ENCODE data around the gene SPRYD3. TPM values are rescaled to one million over a fixed set of nuclear protein-coding genes. Genes with fewer than 3 reads are reported as not detected.
A peak's percentile ranks its signal among the peaks of the same experiment; 100 is the strongest.

Gene SPRYD3
- total RNA-seq, 2 experiments from 2014 or later = 19.0 to 20.2 TPM

DNA sequence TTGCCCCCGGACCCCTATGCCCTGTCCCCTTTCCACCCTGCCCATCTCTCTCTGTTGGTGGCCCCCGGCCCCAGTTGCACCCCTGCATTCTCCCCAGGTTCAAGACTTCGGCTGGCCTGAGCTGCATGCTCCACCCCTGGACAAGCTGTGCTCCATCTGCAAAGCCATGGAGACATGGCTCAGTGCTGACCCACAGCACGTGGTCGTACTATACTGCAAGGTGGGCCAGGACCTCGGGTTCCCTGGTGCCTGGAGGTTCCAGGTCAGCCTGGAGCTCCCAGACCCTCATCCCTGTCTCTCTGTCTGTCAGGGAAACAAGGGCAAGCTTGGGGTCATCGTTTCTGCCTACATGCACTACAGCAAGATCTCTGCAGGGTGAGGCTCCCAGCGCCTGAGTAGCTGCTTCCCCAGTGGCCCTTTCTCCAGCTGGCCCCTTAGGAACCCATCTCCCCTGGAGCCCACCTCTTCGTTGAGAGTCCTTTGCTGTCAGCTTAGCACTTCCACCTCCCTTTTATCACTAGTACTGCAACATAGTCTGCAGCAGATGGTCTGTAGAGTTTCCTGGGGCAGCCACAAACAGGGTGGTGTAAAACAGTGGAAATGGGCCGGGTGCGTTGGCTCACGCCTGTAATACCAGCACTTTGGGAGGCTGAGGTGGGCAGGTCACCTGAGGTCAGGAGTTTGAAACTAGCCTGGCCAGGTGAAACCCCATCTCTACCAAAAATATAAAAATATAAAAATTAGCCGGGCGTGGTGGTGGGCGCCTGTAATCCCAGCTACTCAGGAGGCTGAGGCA lies 23.5 kb downstream of the SPRYD3 start:
- no peaks in the 10 kb centered on the region for H3K36me3 Mint-ChIP-seq (ENCODE audit: low read depth)
- H3K27me3 Mint-ChIP-seq = no peaks in the 10 kb centered on the region
- H3K9me3 Mint-ChIP-seq = no peaks in the 10 kb centered on the region
- CTCF ChIA-PET = interaction anchor here (0.6 to 4.5 kb wide), 5 partner anchors 8 to 43 kb away, joined by 3 to 33 read pairs (median 13); no protein-coding TSS in a partner anchor
- H3K4me1 Mint-ChIP-seq = peaks cover 14% of the 10 kb centered on the region
- H3K4me3 Mint-ChIP-seq = no peak overlapping the region
- peak overlapping the region; percentile 58 for H3K27ac Mint-ChIP-seq
- POLR2A ChIA-PET = no interaction called here
- no peak for DNase-seq

GRCh38 chr12:53054112-53054878 lies 24.9 kb downstream of the SPRYD3 start:
- H3K4me1 Mint-ChIP-seq = peaks cover 16% of the 10 kb centered on the region
- H3K4me3 Mint-ChIP-seq = peak overlapping the region; percentile 88
- peak; percentile 95 for DNase-seq
- no peaks in the 10 kb centered on the region for H3K9me3 Mint-ChIP-seq
- no peaks in the 10 kb centered on the region for H3K27me3 Mint-ChIP-seq
- H3K27ac Mint-ChIP-seq = peak overlapping the region; percentile 91
- ChIA-PET POLR2A (no interaction called here), CTCF (interaction anchor here (0.7 to 4.5 kb wide), 12 partner anchors 7 to 1878 kb away, joined by 3 to 33 read pairs (median 5); partner anchors contain the start of genes AAAS and SOAT2)
- H3K36me3 Mint-ChIP-seq (ENCODE audit: low read depth) = no peaks in the 10 kb centered on the region

DNA sequence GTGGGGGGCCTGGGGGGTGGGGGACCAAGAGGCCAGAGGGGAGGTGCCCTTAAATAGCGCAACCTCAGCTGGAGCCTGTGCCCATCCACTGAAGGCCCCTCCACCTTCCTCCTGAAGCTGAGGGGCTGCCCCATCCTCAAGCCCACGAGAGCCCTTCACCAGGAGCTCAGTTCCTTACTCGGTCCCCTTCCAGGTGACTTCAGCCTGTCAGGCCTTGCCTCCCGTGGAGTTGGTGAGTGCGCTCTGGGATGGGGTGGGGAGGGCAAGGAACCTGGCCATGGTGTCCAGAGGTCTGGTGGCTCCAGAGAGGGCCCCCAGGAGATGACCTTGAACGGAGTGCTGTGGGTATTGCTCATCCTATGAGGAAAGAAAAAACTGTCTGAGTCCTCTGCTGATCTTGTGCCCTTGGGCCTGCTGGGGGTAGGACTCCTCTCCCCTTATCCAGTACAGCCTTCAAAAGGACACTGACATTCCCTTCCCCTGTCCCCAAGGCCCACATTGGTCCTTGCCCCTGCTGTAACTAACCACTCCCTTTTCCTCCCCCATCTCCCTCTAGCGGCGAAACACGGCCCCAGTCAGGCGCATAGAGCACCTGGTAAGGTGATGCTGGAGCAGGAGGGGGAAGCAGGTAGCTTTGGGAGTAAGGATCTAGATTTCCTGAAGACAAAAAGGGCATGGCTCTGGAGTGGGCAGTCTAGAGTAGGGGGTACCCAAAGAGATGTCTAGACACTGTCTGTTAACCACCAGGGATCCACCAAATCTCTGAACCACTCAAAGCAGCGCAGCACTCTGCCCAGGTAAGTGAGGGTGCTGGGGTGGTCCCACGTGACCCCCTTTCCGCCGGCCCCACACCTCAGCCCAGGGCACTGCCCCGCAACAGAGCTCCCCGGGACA lies 25.7 kb downstream of the SPRYD3 start:
- Mint-ChIP-seq H3K4me3 (peak overlapping the region; percentile 88), H3K4me1 (peaks cover 23% of the 10 kb centered on the region), H3K36me3 (ENCODE audit: low read depth) (no peaks in the 10 kb centered on the region), H3K27me3 (no peaks in the 10 kb centered on the region), H3K27ac (peak overlapping the region; percentile 91), H3K9me3 (no peaks in the 10 kb centered on the region)
- peak; percentile 61 for DNase-seq
- POLR2A ChIA-PET = no interaction called here
- CTCF ChIA-PET = interaction anchor here (0.8 to 4.5 kb wide), 14 partner anchors 8 to 456 kb away, joined by 3 to 33 read pairs (median 5); partner anchors contain the start of genes AAAS and SOAT2

- H3K27me3 Mint-ChIP-seq = no peaks in the 10 kb centered on the region
- POLR2A ChIA-PET = no interaction called here
- H3K9me3 Mint-ChIP-seq = no peaks in the 10 kb centered on the region
- H3K27ac Mint-ChIP-seq = no peak overlapping the region
- no peak overlapping the region for H3K4me3 Mint-ChIP-seq
- DNase-seq = no peak
- H3K4me1 Mint-ChIP-seq = peaks cover 29% of the 10 kb centered on the region
- CTCF ChIA-PET = interaction anchor here (0.8 to 4.5 kb wide), 11 partner anchors 8 to 269 kb away, joined by 3 to 33 read pairs (median 5); partner anchors contain the start of gene AAAS
- no peaks in the 10 kb centered on the region for H3K36me3 Mint-ChIP-seq (ENCODE audit: low read depth)
These were observed 26.6 kb downstream of the SPRYD3 start for GRCh38 chr12:53052419-53053217.

DNA sequence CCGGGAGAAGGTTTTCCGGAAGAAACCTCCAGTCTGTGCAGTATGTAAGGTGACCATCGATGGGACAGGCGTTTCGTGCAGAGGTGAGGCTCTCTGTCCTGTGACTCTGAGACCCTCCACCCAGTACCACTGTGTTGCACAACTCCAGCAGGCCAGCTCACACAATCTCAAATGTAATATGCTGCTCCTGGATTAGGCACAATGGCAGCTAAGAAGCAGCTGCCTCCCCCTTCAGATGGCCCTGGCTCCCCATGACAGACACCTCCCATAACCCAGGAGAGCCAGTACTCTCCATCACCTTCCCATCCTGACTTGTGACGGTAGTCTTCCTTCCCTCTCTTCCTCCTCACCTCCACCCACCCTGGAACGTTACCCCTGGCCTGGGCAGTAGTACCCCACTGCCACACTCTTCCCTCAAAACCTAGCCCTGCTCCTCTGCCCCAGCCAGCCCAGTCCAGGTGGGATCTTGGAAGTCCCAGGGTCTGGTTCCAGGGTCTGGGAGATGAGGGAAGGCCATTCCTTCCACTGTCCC lies 27.2 kb downstream of the SPRYD3 start:
- Mint-ChIP-seq H3K9me3 (no peaks in the 10 kb centered on the region), H3K36me3 (ENCODE audit: low read depth) (no peaks in the 10 kb centered on the region), H3K27ac (no peak overlapping the region), H3K4me3 (no peak overlapping the region), H3K4me1 (peaks cover 29% of the 10 kb centered on the region), H3K27me3 (no peaks in the 10 kb centered on the region)
- CTCF ChIA-PET = interaction anchor here (0.9 to 1.4 kb wide), 3 partner anchors 9 to 51 kb away, joined by 3 to 7 read pairs (median 3); partner anchors contain the start of gene SOAT2
- no peak for DNase-seq
- POLR2A ChIA-PET = no interaction called here

DNA sequence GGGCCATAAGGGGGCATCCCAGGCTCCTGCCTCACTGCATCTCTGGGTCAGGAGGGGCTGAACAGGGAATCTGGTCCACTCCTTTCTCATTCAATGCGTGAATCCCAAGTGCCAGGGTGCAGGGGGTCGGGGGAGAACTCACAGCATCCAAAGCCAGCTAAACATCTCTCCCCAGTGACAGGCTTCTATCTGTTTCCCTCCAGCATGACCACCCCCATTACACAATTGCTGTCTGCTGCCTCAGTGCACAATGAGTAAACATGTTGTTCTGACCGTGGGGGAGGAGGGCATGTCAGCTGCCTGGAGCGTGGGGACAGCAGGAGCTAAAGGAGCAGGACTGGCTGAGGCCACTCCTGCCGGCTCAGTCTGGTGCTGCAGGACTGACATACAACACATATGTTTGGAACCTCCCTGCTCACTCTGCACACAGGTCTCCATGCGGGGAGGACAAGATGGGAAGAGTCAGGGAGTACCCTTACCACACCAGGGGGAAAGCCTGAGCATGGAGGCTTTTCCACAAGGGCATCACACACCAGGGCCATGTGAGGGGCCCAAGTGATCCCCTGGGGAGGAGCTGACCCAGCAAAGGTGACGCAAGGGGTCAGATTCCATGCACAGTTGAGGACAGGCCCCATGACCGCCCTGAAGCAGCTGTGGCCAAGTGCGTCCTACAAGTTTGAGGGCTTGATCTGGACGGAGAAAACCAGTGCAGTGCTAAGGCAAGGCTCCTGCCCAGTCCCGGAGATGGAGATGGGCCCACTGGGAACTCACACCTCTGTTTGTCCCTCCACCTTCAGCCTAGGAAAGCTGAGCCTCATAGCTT lies 27.9 kb downstream of the SPRYD3 start:
- H3K9me3 Mint-ChIP-seq = no peaks in the 10 kb centered on the region
- ChIA-PET POLR2A (no interaction called here), CTCF (interaction anchor here (0.9 to 1.4 kb wide), 3 partner anchors 10 to 52 kb away, joined by 3 to 7 read pairs (median 3); partner anchors contain the start of gene SOAT2)
- H3K27me3 Mint-ChIP-seq = no peaks in the 10 kb centered on the region
- H3K27ac Mint-ChIP-seq = no peak overlapping the region
- peaks cover 35% of the 10 kb centered on the region for H3K4me1 Mint-ChIP-seq
- H3K4me3 Mint-ChIP-seq = no peak overlapping the region
- DNase-seq = no peak
- H3K36me3 Mint-ChIP-seq (ENCODE audit: low read depth) = no peaks in the 10 kb centered on the region

GRCh38 chr12:53050426-53051057 lies 28.6 kb downstream of the SPRYD3 start:
- Mint-ChIP-seq H3K4me3 (no peak overlapping the region), H3K9me3 (no peaks in the 10 kb centered on the region), H3K36me3 (ENCODE audit: low read depth) (no peaks in the 10 kb centered on the region), H3K4me1 (peaks cover 41% of the 10 kb centered on the region), H3K27ac (peak overlapping the region; percentile 7), H3K27me3 (peaks cover 3% of the 10 kb centered on the region)
- no peak for DNase-seq
- ChIA-PET POLR2A (no interaction called here), CTCF (interaction anchor here (1.4 kb wide), 1 partner anchor 16 kb away, joined by 7 read pairs; no protein-coding TSS in a partner anchor)

DNA sequence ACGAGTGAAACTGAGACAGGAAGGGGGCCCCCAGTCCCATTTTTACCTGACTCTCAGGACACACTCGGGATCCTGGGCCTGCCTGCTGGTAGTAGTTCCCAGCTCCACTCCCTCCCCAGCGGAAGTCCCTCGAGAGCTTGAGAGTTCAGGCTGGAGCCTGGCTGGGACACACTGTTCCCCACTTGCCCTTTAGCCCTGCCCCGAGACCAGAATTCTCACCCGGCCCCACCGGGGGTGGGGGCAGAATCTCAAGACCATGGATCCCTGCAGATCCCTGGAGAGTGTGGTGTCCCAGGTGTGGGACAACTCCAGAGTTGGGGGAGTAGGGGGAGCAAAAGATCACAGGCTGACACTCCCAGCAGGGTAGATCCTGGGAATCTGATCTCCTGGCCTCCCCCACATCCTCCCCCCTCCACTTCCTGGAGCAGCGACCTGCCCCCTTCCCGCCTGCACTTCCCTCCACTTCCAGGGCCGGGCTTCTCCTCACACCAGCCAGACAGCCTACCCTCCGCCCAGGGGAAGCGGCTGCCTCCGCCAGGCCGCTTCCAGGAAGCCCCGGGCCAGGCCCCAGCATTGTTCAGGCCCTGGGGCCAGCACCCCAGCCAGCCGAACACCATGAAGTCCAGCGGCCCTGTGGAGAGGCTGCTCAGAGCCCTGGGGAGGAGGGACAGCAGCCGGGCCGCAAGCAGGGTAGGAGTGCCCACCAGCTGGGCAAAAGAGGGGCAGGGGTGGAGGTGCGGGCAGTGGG lies 29.4 kb downstream of the SPRYD3 start, which contains the start of gene TNS2:
Gene TNS2 (plus strand): TSS at position 495 of the 748 bp plus-strand sequence. CDS start 121 bp downstream, at position 616.
- CTCF ChIA-PET = interaction anchor here (3.1 kb wide), 1 partner anchor 11 kb away, joined by 15 read pairs; no protein-coding TSS in a partner anchor
- DNase-seq = no peak
- H3K27me3 Mint-ChIP-seq = peaks cover 8% of the 10 kb centered on the region
- peaks cover 40% of the 10 kb centered on the region for H3K4me1 Mint-ChIP-seq
- H3K27ac Mint-ChIP-seq = peak within 1 kb of the TSS; percentile 60
- no peak within 1 kb of the TSS for H3K4me3 Mint-ChIP-seq
- no peaks in the 10 kb centered on the region for H3K9me3 Mint-ChIP-seq
- no peaks in the 10 kb centered on the region for H3K36me3 Mint-ChIP-seq (ENCODE audit: low read depth)
- POLR2A ChIA-PET = no interaction called here

- CTCF ChIA-PET = interaction anchor here (0.6 to 3.1 kb wide), 8 partner anchors 8 to 1081 kb away, joined by 3 to 20 read pairs (median 4); partner anchors contain the start of gene EIF4B
- H3K27ac Mint-ChIP-seq = no peak overlapping the region
- POLR2A ChIA-PET = no interaction called here
- no peaks in the 10 kb centered on the region for H3K9me3 Mint-ChIP-seq
- H3K36me3 Mint-ChIP-seq (ENCODE audit: low read depth) = no peaks in the 10 kb centered on the region
- DNase-seq = no peak
- peaks cover 35% of the 10 kb centered on the region for H3K4me1 Mint-ChIP-seq
- peaks cover 10% of the 10 kb centered on the region for H3K27me3 Mint-ChIP-seq
- H3K4me3 Mint-ChIP-seq = no peak overlapping the region
These were observed 30.3 kb downstream of the SPRYD3 start for GRCh38 chr12:53048780-53049401.
